T-helper 22 cell (primary cell): Measurements from ENCODE around the gene MYH11.
"Not testable (repeated sequence)": the region's sequence is repeated elsewhere in the genome, so short reads cannot be mapped to it uniquely, and the experiment has no call there.

Experiments used
- DNase-seq: peaks from one replicate; pipeline ENCODE4 v3.0.0-alpha.2; 2020; ENCODE audit warnings: low read depth

The MYH11 gene

GRCh38 chr16:15876503-15876902 is 19.7 kb upstream of the MYH11 start:
- DNase-seq: no peak

GRCh38 chr16:15874745-15875314 is 18.0 kb upstream of the MYH11 start:
- no peak for DNase-seq

- no peak for DNase-seq
Measured at GRCh38 chr16:15873737-15874136, 16.9 kb upstream of the MYH11 start.

- no peak for DNase-seq
Measured at GRCh38 chr16:15873301-15873700, 16.5 kb upstream of the MYH11 start.

GRCh38 chr16:15870011-15870410 is 13.2 kb upstream of the MYH11 start:
- DNase-seq: no peak

- no peak for DNase-seq
Measured at GRCh38 chr16:15866451-15866850, 9.6 kb upstream of the MYH11 start.

GRCh38 chr16:15865742-15866141 is 8.9 kb upstream of the MYH11 start:
- no peak for DNase-seq

GRCh38 chr16:15864939-15865338 is 8.1 kb upstream of the MYH11 start:
- no peak for DNase-seq

- no peak for DNase-seq
Measured at GRCh38 chr16:15861996-15862395, 5.2 kb upstream of the MYH11 start.

- no peak for DNase-seq
Measured at GRCh38 chr16:15858921-15859668, 2.3 kb upstream of the MYH11 start.

- DNase-seq: no peak
Measured at GRCh38 chr16:15857724-15858560, 1.1 kb upstream of the MYH11 start.

- no peak for DNase-seq
Measured at GRCh38 chr16:15856182-15856581, 646 bp downstream of the MYH11 start.

- no peak for DNase-seq
Measured at GRCh38 chr16:15855704-15856003, 1.2 kb downstream of the MYH11 start.

GRCh38 chr16:15854906-15855703 is 1.7 kb downstream of the MYH11 start:
- no peak for DNase-seq

GRCh38 chr16:15854061-15854460 is 2.8 kb downstream of the MYH11 start:
- no peak for DNase-seq

- DNase-seq: no peak
Measured at GRCh38 chr16:15853021-15853420, 3.8 kb downstream of the MYH11 start.

- DNase-seq: not testable (repeated sequence)
Measured at GRCh38 chr16:15850555-15850954, 6.3 kb downstream of the MYH11 start.

- no peak for DNase-seq
Measured at GRCh38 chr16:15849209-15849981, 7.4 kb downstream of the MYH11 start.

GRCh38 chr16:15847611-15848175 is 9.1 kb downstream of the MYH11 start:
- no peak for DNase-seq

GRCh38 chr16:15846510-15846909 is 10.3 kb downstream of the MYH11 start:
- DNase-seq: no peak

GRCh38 chr16:15843635-15844279 is 13.1 kb downstream of the MYH11 start:
- no peak for DNase-seq
